Endothelial cell of umbilical vein (primary cell): ENCODE data around the gene TNIK. TPM values are rescaled to one million over a fixed set of nuclear protein-coding genes. Genes with fewer than 3 reads are reported as not detected.

Experiments
- BruUV-seq: library from RNA; stranded (reverse); fragments of 400-500 nt; replicated peaks from 2 replicates; lab custom pipeline; 2021; lab: Mats Ljungman, UMichigan
- CTCF ChIA-PET: fragments of 300-600, 350-600 bp; sonication (Branson Sonifier 250); formaldehyde crosslinking; loops from one replicate; lab custom pipeline; 2021; ENCODE audit warnings: antibody characterized with exemption, inconsistent platforms; lab: Charles Lee
- POLR2A ChIA-PET: fragments of 300-600, 350-600 bp; sonication (Branson Sonifier 250); formaldehyde crosslinking; loops from one replicate; lab custom pipeline; 2021; ENCODE audit warnings: antibody characterized with exemption, inconsistent platforms; lab: Charles Lee
- DNase-seq: peaks from one replicate; pipeline ENCODE4 v3.0.0-alpha.2; 2011; ENCODE audit warnings: low read depth, low spot score
- FAIRE-seq: peaks from 2 replicates; lab custom pipeline; 2011; peaks lifted over from hg19 to GRCh38; lab: Jason Lieb, UNC
- H2AFZ ChIP-seq: 2 replicates; pipeline ENCODE4 v1.6.0; 2012; ENCODE audit warnings: low read depth, low read length, control low read depth, inconsistent platforms
- H3K27ac ChIP-seq: 2 replicates; pipeline ENCODE4 v1.5.1; 2011; ENCODE audit warnings: low read depth, mild to moderate bottlenecking, control low read depth, low read length, moderate library complexity; ENCODE audit not compliant: insufficient read depth
- H3K27me3 ChIP-seq, 2 experiments: 2 replicates each; pipeline versions ENCODE4 v1.6.0 to v1.6.1; 2011; ENCODE audit warnings: low read length in 2 of 2, mixed read lengths in 1 of 2; ENCODE audit not compliant: control insufficient read depth in 2 of 2, insufficient read depth in 2 of 2
- H3K36me3 ChIP-seq, 2 experiments: 2 replicates in 1 of 2; 3 replicates in 1 of 2; pipeline ENCODE4 v1.5.1; 2011; ENCODE audit warnings: low read length in 2 of 2, mild to moderate bottlenecking in 1 of 2, moderate library complexity in 1 of 2; ENCODE audit not compliant: control insufficient read depth in 2 of 2, insufficient read depth in 2 of 2; ENCODE audit errors: extremely low read depth in 1 of 2
- H3K4me1 ChIP-seq: 3 replicates; pipeline ENCODE4 v1.5.1; 2011; ENCODE audit warnings: mild to moderate bottlenecking, low read length; ENCODE audit not compliant: control insufficient read depth, insufficient read depth; ENCODE audit errors: extremely low read depth
- H3K4me2 ChIP-seq: 2 replicates; pipeline ENCODE4 v1.6.1; 2011; ENCODE audit warnings: low read length, control low read depth, mixed read lengths; ENCODE audit not compliant: insufficient read depth
- H3K4me3 ChIP-seq, 3 experiments: fragments of 200-600 bp in 1 of 3; sonication (generic), shearing (Covaris generic) in 1 of 3; replicated peaks in 1 of 3; 2 replicates each; pipeline ENCODE4 v1.5.1; 2011 to 2016; ENCODE audit warnings: control low read depth in 3 of 3, low read length in 3 of 3, mild to moderate bottlenecking in 2 of 3, inconsistent platforms in 1 of 3, low read depth in 1 of 3, moderate library complexity in 1 of 3; ENCODE audit not compliant: insufficient read depth in 1 of 3
- H3K79me2 ChIP-seq: 2 replicates; pipeline ENCODE4 v1.6.0; 2012; ENCODE audit warnings: low read length, inconsistent platforms; ENCODE audit not compliant: control insufficient read depth, insufficient read depth
- H3K9ac ChIP-seq: replicated peaks from 2 replicates; pipeline ENCODE3; 2011; ENCODE audit warnings: low read length, control low read depth; ENCODE audit not compliant: insufficient read depth; ENCODE audit errors: extremely low read depth
- H3K9me1 ChIP-seq: replicated peaks from 3 replicates; pipeline ENCODE4 v1.6.0; 2011; ENCODE audit warnings: mild to moderate bottlenecking, low read length; ENCODE audit not compliant: control insufficient read depth, insufficient read depth; ENCODE audit errors: extremely low read depth
- H3K9me3 ChIP-seq: replicated peaks from 2 replicates; pipeline ENCODE4 v1.5.1; 2012; ENCODE audit warnings: low read length, inconsistent platforms; ENCODE audit not compliant: control insufficient read depth, insufficient read depth
- H4K20me1 ChIP-seq: replicated peaks from 2 replicates; pipeline ENCODE3; 2011; ENCODE audit warnings: mild to moderate bottlenecking, low read length; ENCODE audit not compliant: control insufficient read depth, insufficient read depth; ENCODE audit errors: extremely low read depth
- CTCF ChIP-seq, 2 donors: IDR thresholded peaks; 1 replicate in 1 of 2; 2 replicates in 1 of 2; pipeline ENCODE4 v1.5.1; 2011; ENCODE audit warnings: low read length in 2 of 2, mild to moderate bottlenecking in 2 of 2, moderate library complexity in 2 of 2, control low read depth in 1 of 2, inconsistent platforms in 1 of 2, low read depth in 1 of 2; ENCODE audit not compliant: insufficient read depth in 1 of 2; ENCODE audit errors: extremely low read depth in 1 of 2
- EZH2 ChIP-seq: IDR thresholded peaks from 2 replicates; pipeline ENCODE4 v1.6.1; 2012; ENCODE audit warnings: borderline replicate concordance, low read depth, mild to moderate bottlenecking, moderate library complexity, low read length, inconsistent platforms; ENCODE audit not compliant: severe bottlenecking
- FOS ChIP-seq: IDR thresholded peaks from 2 replicates; pipeline ENCODE4 v1.6.1; 2011; ENCODE audit warnings: mild to moderate bottlenecking, low read length, moderate library complexity, borderline replicate concordance; ENCODE audit not compliant: insufficient read depth
- GATA2 ChIP-seq: IDR thresholded peaks from 2 replicates; pipeline ENCODE4 v1.7.0; 2011; ENCODE audit warnings: low read depth, mild to moderate bottlenecking, moderate library complexity, mixed read lengths, low read length; ENCODE audit not compliant: insufficient read length, insufficient read depth
- JUN ChIP-seq: IDR thresholded peaks from 2 replicates; pipeline ENCODE4 v1.6.1; 2011; ENCODE audit warnings: borderline replicate concordance, low read depth; ENCODE audit not compliant: insufficient read length, insufficient read depth
- MAX ChIP-seq: IDR thresholded peaks from 2 replicates; pipeline ENCODE4 v1.6.1; 2011; ENCODE audit not compliant: insufficient read depth, insufficient read length
- MYC ChIP-seq: IDR thresholded peaks from one replicate; pipeline ENCODE4 v1.6.1; 2011; ENCODE audit warnings: mild to moderate bottlenecking, low read depth, low read length
- POLR2A ChIP-seq: IDR thresholded peaks from 2 replicates; pipeline ENCODE4 v1.6.1; 2012; ENCODE audit warnings: low read depth, mild to moderate bottlenecking, control low read depth, low read length
- POLR2AphosphoS5 ChIP-seq: IDR thresholded peaks from 2 replicates; pipeline ENCODE4 v1.6.1; 2012; ENCODE audit warnings: low read depth, mild to moderate bottlenecking, control low read depth, low read length, moderate library complexity; ENCODE audit not compliant: insufficient read depth
- dilution Hi-C: fragments of 300-500 bp; cut with MboI; formaldehyde crosslinking; loops from one replicate; pipeline ENCODE4 v1.15.0; 2019; ENCODE audit warnings: low sequenced_read_pairs; ENCODE audit not compliant: extremely low pct_ligation_motif_present
- intact Hi-C: fragments of 100-400 bp; cut with micrococcal nuclease; formaldehyde crosslinking; loops from one replicate; pipeline ENCODE4 v1.10.0; 2022
- polyA plus RNA-seq, 4 experiments: library from polyadenylated mRNA; depleted of rRNA in 3 of 4; stranded (reverse) in 3 of 4; unstranded in 1 of 4; fragments of >200 nt; gene quantifications; 2 replicates each; pipeline versions ENCODE4 v1.2.1 to v1.2.3, GENCODE V29; 2011 to 2012; ENCODE audit warnings: missing spikeins in 1 of 4
- total RNA-seq: library from RNA; stranded (reverse); gene quantifications from 2 replicates; pipeline ENCODE4 v1.2.3, GENCODE V29; 2021

Gene TNIK
- total and polyA plus RNA-seq, 2 donors (not counting 3 experiments of a cell fraction or from before 2014, with no cell fraction given): 10.9 to 39.7 TPM

- DNase-seq: no peak
Measured at GRCh38 chr3:171343693-171344092, 116.5 kb downstream of the TNIK start.

More at GRCh38 chr3:171343693-171344092, 116.5 kb downstream of the TNIK start:
- H3K4me3 ChIP-seq: no peak overlapping the region
- no TSS peak for BruUV-seq
- H3K27me3 ChIP-seq: no peaks in the 10 kb centered on the region
- POLR2A ChIA-PET: no interaction called here
- no peak overlapping the region for H2AFZ ChIP-seq
- no peaks in the 10 kb centered on the region for H3K9me1 ChIP-seq
- intact Hi-C loops (no loop called here), dilution Hi-C loops (no loop called here)
- CTCF ChIA-PET: no interaction called here
- H3K27ac ChIP-seq: no peak overlapping the region
- H3K9me3 ChIP-seq: no peaks in the 10 kb centered on the region
- no peak overlapping the region for H3K9ac ChIP-seq
- peaks cover 3% of the 10 kb centered on the region for H3K79me2 ChIP-seq
- H4K20me1 ChIP-seq: no peaks in the 10 kb centered on the region
- FAIRE-seq: no peak
- no peak overlapping the region for H3K4me2 ChIP-seq
- peaks cover 23% of the 10 kb centered on the region for H3K4me1 ChIP-seq
- no peak for TF ChIP-seq MYC
- no peak for TF ChIP-seq POLR2A
- TF ChIP-seq FOS: no peak
- no peak for TF ChIP-seq CTCF (IDR thresholded peaks at IDR 0.05; ENCODE audit: extremely low read depth in 1 of 2, insufficient read depth in 1 of 2, low read depth in 1 of 2, low read length in 2 of 2)
- no peak for TF ChIP-seq JUN
- no peak for TF ChIP-seq MAX
- no peak for TF ChIP-seq EZH2
- no peak for TF ChIP-seq POLR2AphosphoS5
- no peak for TF ChIP-seq GATA2
- H3K36me3 ChIP-seq: no peaks in the 10 kb centered on the region
